ENCODE results near the gene SMIM27. TPM values are rescaled to one million over a fixed set of nuclear protein-coding genes. Genes with fewer than 3 reads are reported as not detected.

Gene SMIM27
- total RNA-seq, 1 experiment from 2014 or later = 8.1 TPM

- peaks cover 4 to 15% of the 10 kb centered on the region in 2 experiments; a peak in 3 of 4 replicates for H3K4me1 ChIP-seq (ENCODE audit: control insufficient read depth in 1 of 2, insufficient read depth in 2 of 2, low read length in 2 of 2)
- peak within 1 kb of the TSS; percentile 88 for H3K4me2 ChIP-seq (ENCODE audit: low read length)
- H3K79me2 ChIP-seq (ENCODE audit: insufficient read depth, low read length) = peaks cover 46% of the 10 kb centered on the region
- no peaks in the 10 kb centered on the region for H4K20me1 ChIP-seq (ENCODE audit: insufficient read depth)
- ChIA-PET RAD21 (ENCODE audit: low non-redundant PET in 1 of 2, low total read pairs in 2 of 2, uncharacterized antibody in 2 of 2, unreplicated experiment in 2 of 2) (interaction anchor here (1.0 to 1.5 kb wide), 4 partner anchors 47 to 194 kb away, joined by 3 to 18 read pairs (median 6); partner anchors contain the start of gene ACO1 (in 1 of the 2)), POLR2A (no interaction called here), CTCF (interaction anchor here (1.0 to 13.3 kb wide), 6 partner anchors 9 to 195 kb away, joined by 3 to 553 read pairs (median 7); partner anchors contain the start of gene ACO1)
- H3K9me2 ChIP-seq (ENCODE audit: insufficient read depth) = no peaks in the 10 kb centered on the region
- BruUV-seq (replicated peaks) = no TSS peak
- peak within 1 kb of the TSS; percentile 80 for H3K27ac ChIP-seq (ENCODE audit: low read depth, low read length)
- peaks cover 0 to 6% of the 10 kb centered on the region in 2 experiments; a peak in 3 of 4 replicates for H3K36me3 ChIP-seq (ENCODE audit: control insufficient read depth in 1 of 2, insufficient read depth in 2 of 2, low read length in 2 of 2)
- peak within 1 kb of the TSS; percentile 86 to 89 for H3K4me3 ChIP-seq (replicated peaks in 1 of 2; ENCODE audit: low read depth in 1 of 2, low read length in 2 of 2)
- ATAC-seq (peak; percentile 90), DNase-seq (ENCODE audit: low read depth, low spot score) (peak; percentile 93)
- no peaks in the 10 kb centered on the region for H3K9me3 ChIP-seq (ENCODE audit: control insufficient read depth in 1 of 2, insufficient read depth in 1 of 2, low read depth in 1 of 2, low read length in 2 of 2)
- peak within 1 kb of the TSS; percentile 55 for H2AFZ ChIP-seq (ENCODE audit: low read depth, low read length, poor library complexity, severe bottlenecking)
- H3K9ac ChIP-seq (ENCODE audit: low read length) = peak within 1 kb of the TSS; percentile 84
- intact Hi-C loops (cut with micrococcal nuclease) = loop anchor here (1.0 to 2.0 kb wide), 2 partner anchors 46 to 194 kb away; partner anchors contain the start of gene RIGI
- no peaks in the 10 kb centered on the region for H3K27me3 ChIP-seq (ENCODE audit: insufficient read depth, low read length)
- TF ChIP-seq CTCF (IDR thresholded peaks at IDR 0.05 in 2 of 3, conservative IDR thresholded peaks at IDR 0.05 in 1 of 3; ENCODE audit: borderline replicate concordance in 1 of 3, insufficient read depth in 1 of 3, low read depth in 2 of 3, low read length in 2 of 3) = no peak
- no peak for TF ChIP-seq EZH2 (IDR thresholded peaks at IDR 0.05)
- peak; percentile 67 for TF ChIP-seq SIN3A (IDR thresholded peaks at IDR 0.05; ENCODE audit: low read depth)
- TF ChIP-seq ELF1 (IDR thresholded peaks at IDR 0.05; ENCODE audit: borderline replicate concordance, low read depth) = peak; percentile 32
- TF ChIP-seq ZFX (IDR thresholded peaks at IDR 0.05) = peak; percentile 48; the same call in 1 of the 2 replicates
- TF ChIP-seq POLR2AphosphoS5 (IDR thresholded peaks at IDR 0.05; ENCODE audit: low read depth, low read length) = peak; percentile 95
- TF ChIP-seq YY1 (IDR thresholded peaks at IDR 0.05; ENCODE audit: extremely low read depth, insufficient replicate concordance, low read depth, low read length) = peak; percentile 74
- no peak for TF ChIP-seq TCF7L2 (IDR thresholded peaks at IDR 0.05; ENCODE audit: borderline replicate concordance, extremely low read depth, insufficient read depth, insufficient read length)
- TF ChIP-seq SP1 (IDR thresholded peaks at IDR 0.05; ENCODE audit: low read depth) = peak; percentile 45; the same call in 1 of the 2 replicates
- no peak for TF ChIP-seq ATF3 (IDR thresholded peaks at IDR 0.05)
- no peak for TF ChIP-seq FOSL1 (IDR thresholded peaks at IDR 0.05; ENCODE audit: low read depth)
- TF ChIP-seq SRF (IDR thresholded peaks at IDR 0.05; ENCODE audit: low read depth) = peak; percentile 93
- TF ChIP-seq RAD21 (IDR thresholded peaks at IDR 0.05; ENCODE audit: low read depth) = no peak
- no peak for TF ChIP-seq ZNF274 (IDR thresholded peaks at IDR 0.05; ENCODE audit: low read depth, low read length)
- TF ChIP-seq ZBTB33 (IDR thresholded peaks at IDR 0.05; ENCODE audit: extremely low read depth, insufficient replicate concordance, low read length) = peak; percentile 93
- peak; percentile 49; the same call in 1 of the 2 replicates for TF ChIP-seq CEBPB (IDR thresholded peaks at IDR 0.05; ENCODE audit: low read depth)
- TF ChIP-seq POLR2A (IDR thresholded peaks at IDR 0.05; ENCODE audit: borderline replicate concordance, extremely low read depth, insufficient read depth, insufficient read length) = peak; percentile 87
- TF ChIP-seq CBX3 (IDR thresholded peaks at IDR 0.05; ENCODE audit: low read depth) = peak; percentile 71; the same call in 1 of the 2 replicates
- TF ChIP-seq MAX (IDR thresholded peaks at IDR 0.05) = peak; percentile 82
- peak; percentile 89 for TF ChIP-seq EGR1 (IDR thresholded peaks at IDR 0.05; ENCODE audit: low read depth)
Measured at GRCh38 chr9:32572900-32573523, 20.9 kb downstream of the SMIM27 start, which contains the start of gene NDUFB6. NDUFB6 (minus strand) TSS chr9:32573159; CDS start chr9:32573060, 99 bp downstream.
